ENCODE results near the gene CRHR1.
"Not testable (repeated sequence)": the region's sequence is repeated elsewhere in the genome, so short reads cannot be mapped to it uniquely, and the experiment has no call there.

CRHR1 gene

GRCh38 chr17:45784293-45784740 is at the start of gene CRHR1:
Gene CRHR1, plus strand, starts transcription at chr17:45784320. Its CDS starts 225 bp downstream, at chr17:45784545.
- no peak for DNase-seq (ENCODE audit: low read depth in 2 of 2)

DNA sequence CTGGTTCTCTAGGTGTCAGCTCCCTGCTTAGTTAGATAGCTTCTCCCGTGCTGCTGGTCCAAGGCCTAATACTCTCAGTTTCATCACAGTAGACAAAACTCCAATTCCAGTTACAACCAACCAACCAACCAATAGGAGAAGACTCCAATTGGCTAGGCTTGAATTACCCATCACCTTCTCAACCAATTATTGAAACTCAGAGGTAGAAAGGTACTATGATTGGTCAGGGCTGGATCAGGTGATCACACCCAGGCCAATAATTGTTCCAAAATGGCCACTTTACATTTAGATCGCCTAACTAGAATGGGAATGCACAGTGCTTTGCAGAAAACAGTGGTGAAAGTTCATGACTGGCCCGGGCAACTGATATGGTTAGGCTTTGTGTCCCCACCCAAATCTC is 49.5 kb upstream of the CRHR1 start:
- DNase-seq (ENCODE audit: low read depth in 2 of 2) = no peak

DNA sequence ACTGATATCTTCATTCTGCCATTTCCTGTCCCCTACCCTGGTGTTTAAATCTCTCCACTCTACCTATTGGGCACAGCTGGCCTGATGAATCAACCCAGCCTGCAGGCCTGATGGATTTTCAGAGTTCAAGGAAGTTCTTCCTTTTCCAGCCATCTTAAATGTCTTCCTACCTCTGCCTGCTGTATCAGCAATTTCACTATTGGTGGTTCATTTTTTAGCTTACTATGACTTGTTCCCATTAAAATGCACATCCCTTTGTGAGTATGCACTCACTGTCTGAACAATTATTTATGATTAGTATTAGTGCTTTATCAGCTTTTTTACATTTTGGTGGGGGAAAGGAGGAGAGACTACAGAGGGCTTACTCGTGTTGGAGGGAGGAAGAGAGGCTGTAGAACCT is 48.6 kb upstream of the CRHR1 start:
- no peak for DNase-seq (ENCODE audit: low read depth in 2 of 2)

DNA sequence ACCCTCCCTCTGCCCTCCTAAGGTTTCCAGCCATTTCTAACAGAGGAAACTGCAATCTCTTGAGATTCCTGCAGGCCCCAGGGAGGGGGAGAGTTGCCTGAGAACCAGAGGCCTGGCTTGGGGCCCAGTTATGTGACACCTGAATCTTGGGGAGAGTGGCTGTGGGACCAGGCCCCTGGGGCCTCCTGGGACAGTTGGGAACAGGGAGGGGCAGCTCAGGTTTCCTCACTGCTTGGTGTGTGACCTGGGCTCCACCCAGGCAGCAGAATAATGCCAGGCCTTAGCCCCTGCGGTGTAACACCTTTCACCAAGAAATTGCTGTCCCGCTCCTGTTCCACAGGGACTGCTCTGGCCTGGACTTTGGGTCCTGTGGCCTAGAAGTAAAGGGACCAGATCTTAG is 44.3 kb upstream of the CRHR1 start:
- DNase-seq (ENCODE audit: low read depth in 2 of 2) = no peak

DNA sequence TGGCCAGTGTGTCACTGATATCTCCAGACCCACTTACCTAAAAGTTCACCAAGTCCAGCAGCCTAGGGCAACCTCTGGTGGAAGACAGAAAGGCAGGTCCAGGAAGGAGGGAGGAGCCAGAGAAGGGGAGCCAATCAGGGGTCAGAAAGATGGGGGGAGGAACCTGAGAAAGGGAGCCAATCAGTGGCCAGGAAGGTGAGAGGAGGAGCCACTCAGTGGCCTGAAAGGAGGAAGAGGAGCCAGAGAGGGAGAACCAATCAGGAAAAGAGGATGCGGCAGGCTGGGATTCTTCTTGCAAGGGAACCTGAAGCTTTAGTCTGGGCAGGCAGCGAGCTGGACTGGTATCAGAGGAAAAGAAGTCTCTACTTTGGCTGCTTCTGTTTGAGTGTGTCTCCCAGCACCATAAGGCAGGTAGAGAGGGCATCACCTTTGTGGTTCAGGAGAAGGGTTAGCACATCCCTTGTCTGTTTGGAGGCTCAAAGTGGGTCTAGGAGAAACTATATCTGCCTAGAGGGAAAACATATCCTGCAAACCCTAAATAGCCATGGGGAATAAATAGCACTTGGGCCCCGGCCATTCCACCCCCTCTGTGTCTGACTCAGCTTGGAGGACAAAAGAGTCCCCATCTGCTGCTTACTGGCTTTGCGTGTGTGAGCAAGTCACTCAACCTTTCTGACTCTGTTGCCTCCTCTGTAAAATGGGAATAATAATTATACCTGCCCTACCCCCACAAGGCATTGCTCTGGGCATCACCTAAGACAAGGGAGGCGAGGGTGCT is 43.4 kb upstream of the CRHR1 start:
- peak in 1 of 2 experiments; percentile 7 for DNase-seq (ENCODE audit: low read depth in 2 of 2)

DNA sequence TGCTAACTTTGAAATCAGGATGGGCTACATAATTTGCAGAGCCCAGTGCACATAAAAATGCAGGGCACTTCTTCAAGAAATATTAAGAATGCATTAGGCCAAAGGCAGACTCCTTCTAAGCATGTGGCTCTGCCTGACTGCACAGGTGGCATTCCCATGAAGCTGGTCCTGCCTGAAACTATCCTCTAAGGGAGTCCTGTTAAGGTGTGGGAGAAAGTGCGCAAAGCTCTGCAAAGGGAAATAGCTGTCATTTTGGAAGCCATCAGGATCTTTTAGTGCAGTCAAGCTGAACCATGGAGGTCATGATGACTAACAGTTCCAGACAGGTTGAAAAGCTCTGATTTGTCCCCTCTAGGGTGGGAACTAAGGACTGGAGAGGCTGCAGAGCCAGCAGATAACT is 41.9 kb upstream of the CRHR1 start:
- no peak for DNase-seq (ENCODE audit: low read depth in 2 of 2)

GRCh38 chr17:45743626-45744326 is 40.3 kb upstream of the CRHR1 start:
- DNase-seq (ENCODE audit: low read depth in 2 of 2) = no peak

- not testable (repeated sequence) for DNase-seq (ENCODE audit: low read depth in 2 of 2)
Observed at GRCh38 chr17:45744826-45745225, 39.3 kb upstream of the CRHR1 start.

- DNase-seq (ENCODE audit: low read depth in 2 of 2) = no peak
Observed at GRCh38 chr17:45745601-45746494, 38.3 kb upstream of the CRHR1 start.

GRCh38 chr17:45747911-45748310 is 36.2 kb upstream of the CRHR1 start:
- no peak for DNase-seq (ENCODE audit: low read depth in 2 of 2)

GRCh38 chr17:45748731-45749310 is 35.3 kb upstream of the CRHR1 start:
- DNase-seq (ENCODE audit: low read depth in 2 of 2) = no peak

GRCh38 chr17:45749831-45750335 is 34.2 kb upstream of the CRHR1 start:
- DNase-seq (ENCODE audit: low read depth in 2 of 2) = no peak

- no peak for DNase-seq (ENCODE audit: low read depth in 2 of 2)
Observed at GRCh38 chr17:45750779-45751440, 33.2 kb upstream of the CRHR1 start.

DNA sequence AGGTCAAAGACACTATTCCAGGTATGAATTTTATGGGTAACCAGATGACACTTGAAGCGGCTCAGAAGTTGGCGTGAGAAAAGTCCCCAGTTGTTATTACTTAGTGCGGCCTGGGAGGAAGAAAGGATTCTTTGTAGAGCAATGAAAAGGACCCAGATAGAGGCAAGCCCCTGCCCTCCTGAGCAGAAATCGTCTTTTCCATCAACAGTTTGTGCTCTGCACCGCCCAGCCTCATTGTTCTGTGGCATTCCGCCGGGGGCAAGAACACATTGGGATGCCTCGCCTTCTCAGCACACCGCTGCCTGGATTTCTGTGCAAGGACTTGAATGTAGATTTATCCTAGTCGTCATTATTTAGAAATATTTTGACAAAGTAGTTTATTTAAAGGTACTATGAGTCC is 32.7 kb upstream of the CRHR1 start:
- no peak for DNase-seq (ENCODE audit: low read depth in 2 of 2)

GRCh38 chr17:45752246-45752645 is 31.9 kb upstream of the CRHR1 start:
- no peak for DNase-seq (ENCODE audit: low read depth in 2 of 2)

DNA sequence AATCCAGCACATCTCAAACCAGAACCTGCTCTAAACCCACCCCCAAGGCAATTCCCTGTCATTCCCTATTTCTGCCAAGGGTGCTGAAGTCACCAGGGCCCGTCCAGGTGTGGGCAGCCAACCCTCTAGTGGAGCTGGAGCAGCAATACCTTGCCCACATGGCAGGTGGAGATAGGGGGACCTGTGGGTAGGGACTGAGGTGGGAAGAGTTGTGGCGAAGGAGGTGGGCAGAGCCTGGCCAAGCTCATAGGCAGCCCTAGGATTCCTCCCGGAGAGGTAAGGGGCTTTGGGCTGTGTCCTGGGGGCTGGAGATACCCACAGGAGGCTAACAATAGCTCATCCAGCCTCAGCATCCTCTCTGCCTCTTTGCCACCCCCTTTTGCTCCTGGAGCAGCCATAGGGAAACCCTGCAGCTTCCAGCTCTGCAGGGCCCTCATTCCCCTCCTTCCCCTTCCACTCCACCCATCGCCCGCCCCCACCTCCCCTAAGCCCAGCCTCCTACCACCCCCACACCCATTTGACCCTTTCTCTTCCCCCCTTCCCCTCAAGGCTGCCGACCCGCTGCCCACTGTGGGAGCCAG is 30.4 kb upstream of the CRHR1 start:
- DNase-seq (ENCODE audit: low read depth in 2 of 2) = no peak

GRCh38 chr17:45755050-45755449 is 29.1 kb upstream of the CRHR1 start:
- DNase-seq (ENCODE audit: low read depth in 2 of 2) = no peak

GRCh38 chr17:45756266-45756991 is 27.7 kb upstream of the CRHR1 start:
- DNase-seq (ENCODE audit: low read depth in 2 of 2) = no peak

DNA sequence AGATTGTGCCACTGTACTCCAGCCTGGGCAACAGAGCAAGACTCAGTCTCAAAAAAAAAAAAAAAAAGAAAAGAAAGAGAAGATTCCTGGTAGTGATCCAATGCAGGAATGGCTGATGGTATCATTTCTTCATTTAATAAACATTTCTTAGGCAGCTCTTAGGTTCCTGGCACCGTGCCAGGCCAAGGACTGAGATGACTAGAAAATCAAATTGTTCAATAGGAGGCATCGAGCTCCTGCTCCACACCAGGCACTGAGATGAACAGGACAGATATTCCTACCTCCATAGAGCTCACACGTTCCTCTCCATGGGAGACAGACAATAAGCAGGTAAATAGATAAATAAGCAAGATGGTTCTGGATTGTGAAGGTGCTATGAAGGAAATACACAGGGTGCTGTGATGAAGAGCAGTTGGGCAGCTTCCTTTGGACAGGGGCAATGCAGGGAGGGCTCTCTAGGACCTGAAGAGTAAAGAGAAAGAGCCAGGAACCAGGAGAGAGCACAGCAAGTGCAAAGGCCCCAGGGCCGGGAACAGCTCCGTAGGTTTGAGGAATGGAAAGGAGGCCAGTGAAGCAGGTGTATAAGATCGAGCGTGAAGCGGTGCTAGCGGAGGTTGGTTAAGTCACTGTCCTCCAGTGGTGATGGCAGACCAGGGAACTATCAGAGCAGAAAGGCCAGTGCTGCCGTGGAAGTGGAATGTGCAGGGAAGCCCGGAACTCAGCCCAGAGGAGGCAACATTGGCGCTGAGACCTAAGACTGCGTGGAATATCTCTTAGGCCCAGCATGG is 26.5 kb upstream of the CRHR1 start:
- no peak for DNase-seq (ENCODE audit: low read depth in 2 of 2)
